Activated CD4-positive, alpha-beta T cell treated with anti-CD3 and anti-CD28 coated beads, Interleukin-2, amount 50 U/mL, for 48 hours (primary cell): Measurements from ENCODE around the gene DPYSL3.

Experiments used
- DNase-seq, 2 experiments: peaks; one replicate each; pipeline ENCODE4 v3.0.0-alpha.2; 2020

Gene DPYSL3

GRCh38 chr5:147512659-147513379 is 3.0 kb upstream of the DPYSL3 start:
- no peak for DNase-seq

- DNase-seq = no peak
Observed at GRCh38 chr5:147510885-147511284, 1.0 kb upstream of the DPYSL3 start.

GRCh38 chr5:147509041-147509709 is 693 bp downstream of the DPYSL3 start:
- DNase-seq = no peak

- no peak for DNase-seq
Observed at GRCh38 chr5:147508711-147509040, 1.2 kb downstream of the DPYSL3 start.

- DNase-seq = no peak
Observed at GRCh38 chr5:147507480-147508126, 2.3 kb downstream of the DPYSL3 start.

GRCh38 chr5:147504535-147504934 is 5.3 kb downstream of the DPYSL3 start:
- DNase-seq = no peak

- DNase-seq = no peak
Observed at GRCh38 chr5:147504011-147504410, 5.9 kb downstream of the DPYSL3 start.

GRCh38 chr5:147490989-147491388 is 18.9 kb downstream of the DPYSL3 start:
- no peak for DNase-seq

- DNase-seq = no peak
Observed at GRCh38 chr5:147487031-147487750, 22.7 kb downstream of the DPYSL3 start.

- no peak for DNase-seq
Observed at GRCh38 chr5:147485814-147486213, 24.1 kb downstream of the DPYSL3 start.

GRCh38 chr5:147485046-147485445 is 24.8 kb downstream of the DPYSL3 start:
- DNase-seq = no peak

- no peak for DNase-seq
Observed at GRCh38 chr5:147484708-147485020, 25.2 kb downstream of the DPYSL3 start.

GRCh38 chr5:147483961-147484707 is 25.7 kb downstream of the DPYSL3 start:
- DNase-seq = no peak

- DNase-seq = no peak
Observed at GRCh38 chr5:147483188-147483790, 26.6 kb downstream of the DPYSL3 start.

GRCh38 chr5:147482706-147483180 is 27.1 kb downstream of the DPYSL3 start:
- DNase-seq = no peak

- no peak for DNase-seq
Observed at GRCh38 chr5:147481874-147482705, 27.8 kb downstream of the DPYSL3 start.

- DNase-seq = no peak
Observed at GRCh38 chr5:147481376-147481775, 28.5 kb downstream of the DPYSL3 start.

- no peak for DNase-seq
Observed at GRCh38 chr5:147479949-147480348, 29.9 kb downstream of the DPYSL3 start.

- no peak for DNase-seq
Observed at GRCh38 chr5:147479444-147479843, 30.4 kb downstream of the DPYSL3 start.

GRCh38 chr5:147474140-147474539 is 35.7 kb downstream of the DPYSL3 start:
- DNase-seq = no peak
